Measurements from ENCODE around the gene C13orf42.
"Not testable (repeated sequence)": the region's sequence is repeated elsewhere in the genome, so short reads cannot be mapped to it uniquely, and the experiment has no call there.

C13orf42 gene

DNA sequence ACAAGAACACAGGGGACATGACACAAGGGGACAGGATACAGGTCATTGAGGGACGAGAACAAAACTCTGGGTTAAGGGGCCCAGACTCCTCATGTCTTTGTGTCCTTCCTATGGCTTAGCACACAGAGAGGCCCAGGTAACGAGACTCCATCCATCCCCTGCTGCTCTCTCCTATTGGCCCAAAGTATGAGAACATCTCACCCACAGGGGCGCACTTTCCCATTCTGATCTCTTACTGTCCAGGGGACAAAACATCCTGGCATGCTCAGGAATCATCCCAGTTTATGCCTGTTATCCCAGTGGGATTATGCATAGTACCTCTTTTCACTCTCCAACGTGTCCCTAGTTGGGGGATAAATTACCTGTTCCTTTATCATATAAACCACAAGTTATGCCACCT, 19.2 kb downstream of the C13orf42 start:
- H3K4me3 ChIP-seq (ENCODE audit: low read length) = no peak overlapping the region
- TF ChIP-seq, protein P1, sequence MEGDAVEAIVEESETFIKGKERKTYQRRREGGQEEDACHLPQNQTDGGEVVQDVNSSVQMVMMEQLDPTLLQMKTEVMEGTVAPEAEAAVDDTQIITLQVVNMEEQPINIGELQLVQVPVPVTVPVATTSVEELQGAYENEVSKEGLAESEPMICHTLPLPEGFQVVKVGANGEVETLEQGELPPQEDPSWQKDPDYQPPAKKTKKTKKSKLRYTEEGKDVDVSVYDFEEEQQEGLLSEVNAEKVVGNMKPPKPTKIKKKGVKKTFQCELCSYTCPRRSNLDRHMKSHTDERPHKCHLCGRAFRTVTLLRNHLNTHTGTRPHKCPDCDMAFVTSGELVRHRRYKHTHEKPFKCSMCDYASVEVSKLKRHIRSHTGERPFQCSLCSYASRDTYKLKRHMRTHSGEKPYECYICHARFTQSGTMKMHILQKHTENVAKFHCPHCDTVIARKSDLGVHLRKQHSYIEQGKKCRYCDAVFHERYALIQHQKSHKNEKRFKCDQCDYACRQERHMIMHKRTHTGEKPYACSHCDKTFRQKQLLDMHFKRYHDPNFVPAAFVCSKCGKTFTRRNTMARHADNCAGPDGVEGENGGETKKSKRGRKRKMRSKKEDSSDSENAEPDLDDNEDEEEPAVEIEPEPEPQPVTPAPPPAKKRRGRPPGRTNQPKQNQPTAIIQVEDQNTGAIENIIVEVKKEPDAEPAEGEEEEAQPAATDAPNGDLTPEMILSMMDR (conservative IDR thresholded peaks at IDR 0.05; ENCODE audit: low read length) = no peak
- DNase-seq (ENCODE audit: low read depth) = no peak

DNA sequence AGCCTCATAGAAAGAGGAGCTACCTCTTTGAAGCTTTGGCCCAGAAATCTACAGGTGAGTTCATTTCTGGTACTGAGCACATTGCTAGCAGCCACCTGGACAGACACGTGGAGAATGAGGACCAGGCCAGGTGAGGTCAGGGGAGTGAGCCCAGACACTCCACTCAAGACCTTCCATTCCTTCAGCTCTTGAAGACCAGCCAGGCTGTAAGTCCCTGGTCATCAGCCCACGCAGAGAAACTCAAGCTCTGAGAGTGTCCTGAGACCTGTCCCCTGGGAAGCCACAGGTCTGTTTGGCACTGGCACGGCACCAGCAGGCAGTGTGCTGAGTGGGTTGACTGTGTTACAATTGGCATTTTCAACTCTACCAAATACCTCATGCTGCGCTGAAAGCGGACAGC, 27.4 kb downstream of the C13orf42 start:
- TF ChIP-seq, protein P1 (conservative IDR thresholded peaks at IDR 0.05; ENCODE audit: low read length) = no peak
- H3K4me3 ChIP-seq (ENCODE audit: low read length) = no peak overlapping the region
- DNase-seq (ENCODE audit: low read depth) = no peak

DNA sequence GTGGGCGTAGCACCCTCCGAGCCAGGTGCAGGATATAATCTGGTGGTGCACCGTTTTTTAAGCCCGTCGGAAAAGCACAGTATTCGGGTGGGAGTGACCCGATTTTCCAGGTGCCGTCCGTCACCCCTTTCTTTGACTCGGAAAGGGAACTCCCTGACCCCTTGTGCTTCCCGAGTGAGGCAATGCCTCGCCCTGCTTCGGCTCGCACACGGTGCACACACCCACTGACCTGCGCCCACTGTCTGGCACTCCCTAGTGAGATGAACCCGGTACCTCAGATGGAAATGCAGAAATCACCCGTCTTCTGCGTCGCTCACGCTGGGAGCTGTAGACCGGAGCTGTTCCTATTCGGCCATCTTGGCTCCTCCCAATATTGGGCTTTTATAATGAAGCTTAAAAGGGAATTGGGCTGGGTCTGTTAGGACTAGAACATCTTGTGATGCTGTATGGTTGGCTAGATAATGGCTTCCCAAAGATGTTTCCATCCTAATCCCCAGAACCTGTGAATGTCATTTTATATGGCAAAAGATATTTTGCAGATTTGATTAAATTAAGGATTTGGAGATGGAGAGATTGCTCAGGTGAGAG, 30.5 kb downstream of the C13orf42 start:
- H3K4me3 ChIP-seq (ENCODE audit: low read length); DNase-seq (ENCODE audit: low read depth): not testable (repeated sequence)

- TF ChIP-seq, protein P1 (conservative IDR thresholded peaks at IDR 0.05; ENCODE audit: low read length) = no peak
- H3K4me3 ChIP-seq (ENCODE audit: low read length) = no peak overlapping the region
- DNase-seq (ENCODE audit: low read depth) = no peak
These were observed 39.6 kb downstream of the C13orf42 start for GRCh38 chr13:51071493-51071892.

- TF ChIP-seq, protein P1 (conservative IDR thresholded peaks at IDR 0.05; ENCODE audit: low read length) = peak; percentile 98
- peak; percentile 70 for DNase-seq (ENCODE audit: low read depth)
- H3K4me3 ChIP-seq (ENCODE audit: low read length) = no peak overlapping the region
These were observed 40.9 kb downstream of the C13orf42 start for GRCh38 chr13:51070005-51070649.

- H3K4me3 ChIP-seq (ENCODE audit: low read length) = no peak overlapping the region
- DNase-seq (ENCODE audit: low read depth) = no peak
- TF ChIP-seq, protein P1 (conservative IDR thresholded peaks at IDR 0.05; ENCODE audit: low read length) = no peak
These were observed 42.6 kb downstream of the C13orf42 start for GRCh38 chr13:51068501-51068900.

GRCh38 chr13:51067706-51068105, 43.4 kb downstream of the C13orf42 start:
- no peak for DNase-seq (ENCODE audit: low read depth)
- H3K4me3 ChIP-seq (ENCODE audit: low read length) = no peak overlapping the region
- TF ChIP-seq, protein P1 (conservative IDR thresholded peaks at IDR 0.05; ENCODE audit: low read length) = no peak
